ENCODE measurements around the gene HSPG2. TPM values are rescaled to one million over a fixed set of nuclear protein-coding genes. Genes with fewer than 3 reads are reported as not detected.

Gene HSPG2
- total and polyA plus RNA-seq, 2 of the 13 experiments (the other 11 are each of a cell fraction or from before 2014, with no cell fraction given) = 9.1 to 13.1 TPM

DNA sequence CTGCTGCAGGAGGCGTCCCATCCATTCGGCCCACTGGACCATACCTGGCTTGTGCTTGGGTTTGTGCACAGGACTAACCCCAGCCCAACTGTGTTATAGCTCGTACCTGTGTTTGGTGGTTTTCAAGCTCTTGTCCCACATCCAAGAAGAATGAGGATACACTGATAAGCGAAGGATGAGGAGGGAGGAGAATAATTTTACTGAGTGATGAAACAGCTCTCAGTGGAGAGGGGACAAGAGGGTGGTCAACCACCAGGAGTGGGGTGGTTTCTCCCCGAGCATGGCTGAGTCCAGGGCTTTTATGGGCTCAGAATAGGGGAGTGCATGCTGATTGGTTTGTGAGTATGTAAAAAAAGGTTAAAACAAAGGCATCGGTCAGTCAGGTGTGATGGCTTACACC, 142.0 kb downstream of the HSPG2 start:
- no peak overlapping the region for H3K4me2 ChIP-seq (ENCODE audit: low read depth, low read length)
- no peak overlapping the region for H3K4me3 ChIP-seq (replicated peaks in 1 of 3; ENCODE audit: insufficient read depth in 1 of 3, low read depth in 2 of 3, low read length in 3 of 3)
- H3K79me2 ChIP-seq (ENCODE audit: insufficient read depth, low read length) = no peaks in the 10 kb centered on the region
- WGBS (ENCODE audit: low lambda C conversion rate) = 41% methylated on average over 6 of the region's 6 CpGs
- H3K9me3 ChIP-seq (ENCODE audit: low read length) = peaks cover 5% of the 10 kb centered on the region; the same call in 1 of the 2 replicates
- CTCF ChIA-PET (ENCODE audit: low intra/inter-chr PET ratio, low total read pairs) = no interaction called here
- ATAC-seq (no peak), FAIRE-seq (no peak), DNase-seq (ENCODE audit: low spot score) (no peak)
- POLR2A ChIA-PET = no interaction called here
- no peaks in the 10 kb centered on the region for H3K36me3 ChIP-seq (replicated peaks in 1 of 2; ENCODE audit: control insufficient read depth in 1 of 2, insufficient read depth in 2 of 2, low read length in 2 of 2)
- in situ Hi-C loops (cut with HindIII; ENCODE audit: extremely low pct_ligation_motif_present, low pct_unique_long_range_greater_than_20kb) (no loop called here), intact Hi-C loops (cut with micrococcal nuclease; ENCODE audit: unreplicated experiment) (no loop called here)
- H3K9ac ChIP-seq (ENCODE audit: insufficient read depth, low read depth, low read length) = no peak overlapping the region
- H2AFZ ChIP-seq (ENCODE audit: low read length) = no peak overlapping the region
- peaks cover 5% of the 10 kb centered on the region; the same call in 1 of the 2 replicates for H3K4me1 ChIP-seq (ENCODE audit: insufficient read depth, low read length)
- no TSS peak for BruUV-seq (replicated peaks)
- H3K27ac ChIP-seq (ENCODE audit: extremely low read length, insufficient read depth, low read length) = no peak overlapping the region
- H3K27me3 ChIP-seq (ENCODE audit: control insufficient read depth in 1 of 2, insufficient read depth in 2 of 2, low read length in 2 of 2) = no peaks in the 10 kb centered on the region
- no peaks in the 10 kb centered on the region for H4K20me1 ChIP-seq (ENCODE audit: insufficient read depth, low read length)
- TF ChIP-seq ATF1 (CRISPR knock-in tag; IDR thresholded peaks at IDR 0.05) = no peak
- TF ChIP-seq FLYWCH1 (CRISPR knock-in tag; IDR thresholded peaks at IDR 0.05) = no peak
- TF ChIP-seq ZFP37 (CRISPR knock-in tag; IDR thresholded peaks at IDR 0.05; ENCODE audit: borderline replicate concordance) = no peak
- no peak for TF ChIP-seq ZNF891 (CRISPR knock-in tag; IDR thresholded peaks at IDR 0.05)
- TF ChIP-seq CBX1 (IDR thresholded peaks at IDR 0.05; ENCODE audit: low read depth) = no peak
- TF ChIP-seq ATAD3A (CRISPR knock-in tag; IDR thresholded peaks at IDR 0.05) = no peak
- TF ChIP-seq, protein P1, sequence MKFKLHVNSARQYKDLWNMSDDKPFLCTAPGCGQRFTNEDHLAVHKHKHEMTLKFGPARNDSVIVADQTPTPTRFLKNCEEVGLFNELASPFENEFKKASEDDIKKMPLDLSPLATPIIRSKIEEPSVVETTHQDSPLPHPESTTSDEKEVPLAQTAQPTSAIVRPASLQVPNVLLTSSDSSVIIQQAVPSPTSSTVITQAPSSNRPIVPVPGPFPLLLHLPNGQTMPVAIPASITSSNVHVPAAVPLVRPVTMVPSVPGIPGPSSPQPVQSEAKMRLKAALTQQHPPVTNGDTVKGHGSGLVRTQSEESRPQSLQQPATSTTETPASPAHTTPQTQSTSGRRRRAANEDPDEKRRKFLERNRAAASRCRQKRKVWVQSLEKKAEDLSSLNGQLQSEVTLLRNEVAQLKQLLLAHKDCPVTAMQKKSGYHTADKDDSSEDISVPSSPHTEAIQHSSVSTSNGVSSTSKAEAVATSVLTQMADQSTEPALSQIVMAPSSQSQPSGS (CRISPR knock-in tag; IDR thresholded peaks at IDR 0.05) = no peak
- TF ChIP-seq, protein P2, sequence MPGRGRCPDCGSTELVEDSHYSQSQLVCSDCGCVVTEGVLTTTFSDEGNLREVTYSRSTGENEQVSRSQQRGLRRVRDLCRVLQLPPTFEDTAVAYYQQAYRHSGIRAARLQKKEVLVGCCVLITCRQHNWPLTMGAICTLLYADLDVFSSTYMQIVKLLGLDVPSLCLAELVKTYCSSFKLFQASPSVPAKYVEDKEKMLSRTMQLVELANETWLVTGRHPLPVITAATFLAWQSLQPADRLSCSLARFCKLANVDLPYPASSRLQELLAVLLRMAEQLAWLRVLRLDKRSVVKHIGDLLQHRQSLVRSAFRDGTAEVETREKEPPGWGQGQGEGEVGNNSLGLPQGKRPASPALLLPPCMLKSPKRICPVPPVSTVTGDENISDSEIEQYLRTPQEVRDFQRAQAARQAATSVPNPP (CRISPR knock-in tag; IDR thresholded peaks at IDR 0.05) = no peak
- TF ChIP-seq ZNF138 (CRISPR knock-in tag; IDR thresholded peaks at IDR 0.05; ENCODE audit: low read depth) = no peak
- TF ChIP-seq SATB2 (CRISPR knock-in tag; IDR thresholded peaks at IDR 0.05) = no peak
- no peak for TF ChIP-seq ZNF678 (CRISPR knock-in tag; IDR thresholded peaks at IDR 0.05)
- TF ChIP-seq, protein P3, sequence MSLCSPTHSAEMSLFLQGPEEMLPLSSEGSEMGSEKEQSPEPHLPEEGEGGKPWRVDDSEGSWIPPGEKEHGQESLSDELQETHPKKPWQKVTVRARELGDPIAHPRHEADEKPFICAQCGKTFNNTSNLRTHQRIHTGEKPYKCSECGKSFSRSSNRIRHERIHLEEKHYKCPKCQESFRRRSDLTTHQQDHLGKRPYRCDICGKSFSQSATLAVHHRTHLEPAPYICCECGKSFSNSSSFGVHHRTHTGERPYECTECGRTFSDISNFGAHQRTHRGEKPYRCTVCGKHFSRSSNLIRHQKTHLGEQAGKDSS (CRISPR knock-in tag; IDR thresholded peaks at IDR 0.05; ENCODE audit: borderline replicate concordance, low read depth) = no peak
- TF ChIP-seq, protein P4, sequence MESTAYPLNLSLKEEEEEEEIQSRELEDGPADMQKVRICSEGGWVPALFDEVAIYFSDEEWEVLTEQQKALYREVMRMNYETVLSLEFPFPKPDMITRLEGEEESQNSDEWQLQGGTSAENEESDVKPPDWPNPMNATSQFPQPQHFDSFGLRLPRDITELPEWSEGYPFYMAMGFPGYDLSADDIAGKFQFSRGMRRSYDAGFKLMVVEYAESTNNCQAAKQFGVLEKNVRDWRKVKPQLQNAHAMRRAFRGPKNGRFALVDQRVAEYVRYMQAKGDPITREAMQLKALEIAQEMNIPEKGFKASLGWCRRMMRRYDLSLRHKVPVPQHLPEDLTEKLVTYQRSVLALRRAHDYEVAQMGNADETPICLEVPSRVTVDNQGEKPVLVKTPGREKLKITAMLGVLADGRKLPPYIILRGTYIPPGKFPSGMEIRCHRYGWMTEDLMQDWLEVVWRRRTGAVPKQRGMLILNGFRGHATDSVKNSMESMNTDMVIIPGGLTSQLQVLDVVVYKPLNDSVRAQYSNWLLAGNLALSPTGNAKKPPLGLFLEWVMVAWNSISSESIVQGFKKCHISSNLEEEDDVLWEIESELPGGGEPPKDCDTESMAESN (CRISPR knock-in tag; conservative IDR thresholded peaks at IDR 0.05) = no peak
- TF ChIP-seq, protein P5, sequence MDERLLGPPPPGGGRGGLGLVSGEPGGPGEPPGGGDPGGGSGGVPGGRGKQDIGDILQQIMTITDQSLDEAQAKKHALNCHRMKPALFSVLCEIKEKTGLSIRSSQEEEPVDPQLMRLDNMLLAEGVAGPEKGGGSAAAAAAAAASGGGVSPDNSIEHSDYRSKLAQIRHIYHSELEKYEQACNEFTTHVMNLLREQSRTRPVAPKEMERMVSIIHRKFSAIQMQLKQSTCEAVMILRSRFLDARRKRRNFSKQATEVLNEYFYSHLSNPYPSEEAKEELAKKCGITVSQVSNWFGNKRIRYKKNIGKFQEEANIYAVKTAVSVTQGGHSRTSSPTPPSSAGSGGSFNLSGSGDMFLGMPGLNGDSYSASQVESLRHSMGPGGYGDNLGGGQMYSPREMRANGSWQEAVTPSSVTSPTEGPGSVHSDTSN (CRISPR knock-in tag; IDR thresholded peaks at IDR 0.05) = no peak
- TF ChIP-seq NONO (IDR thresholded peaks at IDR 0.05) = no peak
- TF ChIP-seq NONO (CRISPR knock-in tag; conservative IDR thresholded peaks at IDR 0.05) = no peak
